Thoracic aorta (tissue), 2 donors: ENCODE data around the gene KAT6B. TPM values are rescaled to one million over a fixed set of nuclear protein-coding genes. Genes with fewer than 3 reads are reported as not detected.

Source experiments
- ATAC-seq: fragments of 150-250 bp; one replicate; pipeline ENCODE4 v1.8.0; 2017; ENCODE audit warnings: low read depth; ENCODE audit not compliant: insufficient number of reproducible peaks, low FRiP score
- DNase-seq: peaks from one replicate; pipeline ENCODE4 v3.0.0-alpha.2; 2020; ENCODE audit warnings: low spot score
- H3K27ac ChIP-seq, 2 donors: fragments of 200-600 bp; sonication (generic); 1 replicate in 1 of 2; 2 replicates in 1 of 2; pipeline ENCODE4 v1.5.1; 2016; ENCODE audit warnings: mild to moderate bottlenecking in 2 of 2, moderate library complexity in 2 of 2
- H3K27me3 ChIP-seq: fragments of 200-600 bp; sonication (generic); replicated peaks from 2 replicates; pipeline ENCODE4 v1.6.0; 2016; ENCODE audit warnings: mild to moderate bottlenecking; ENCODE audit not compliant: insufficient read depth
- H3K36me3 ChIP-seq: fragments of 200-600 bp; sonication (generic); one replicate; pipeline ENCODE4 v1.5.1; 2016
- H3K4me1 ChIP-seq, 2 donors: fragments of 200-600 bp; sonication (generic); 1 replicate in 1 of 2; 2 replicates in 1 of 2; pipeline versions ENCODE4 v1.5.1 to v1.6.0; 2016; ENCODE audit warnings: low read depth in 2 of 2, mild to moderate bottlenecking in 1 of 2; ENCODE audit not compliant: control insufficient read depth in 1 of 2
- H3K4me3 ChIP-seq: fragments of 200-600 bp; sonication (generic); 2 replicates; pipeline ENCODE4 v1.5.1; 2016; ENCODE audit warnings: mild to moderate bottlenecking
- H3K9me3 ChIP-seq: fragments of 200-600 bp; sonication (generic); 2 replicates; pipeline ENCODE4 v1.5.1; 2016
- CTCF ChIP-seq: fragments of 200-600 bp; sonication (generic); IDR thresholded peaks from one replicate; pipeline ENCODE4 v1.5.1; 2019; ENCODE audit warnings: antibody characterized with exemption
- total RNA-seq, 2 donors: library from RNA; depleted of rRNA; stranded (reverse); fragments of >200 nt; gene quantifications; one replicate each; pipeline versions ENCODE4 v1.1.0 to v1.2.3, GENCODE V29; 2016

The KAT6B gene
- total RNA-seq, 2 donors from 2014 or later, result 38.4 to 46.9 TPM

GRCh38 chr10:75037171-75038153 lies 211.1 kb downstream of the KAT6B start:
- DNase-seq, result no peak
- no peak for TF ChIP-seq CTCF
- no peaks in the 10 kb centered on the region for H3K36me3 ChIP-seq

GRCh38 chr10:75038335-75038734 lies 211.9 kb downstream of the KAT6B start:
- Histone ChIP-seq H3K27me3 (no peaks in the 10 kb centered on the region), H3K9me3 (no peaks in the 10 kb centered on the region), H3K36me3 (no peaks in the 10 kb centered on the region), H3K4me1 (peaks cover 0 to 8% of the 10 kb centered on the region in 2 donors), H3K4me3 (no peak overlapping the region), H3K27ac (no peak overlapping the region)
- no peak for DNase-seq
- no peak for TF ChIP-seq CTCF
- no peak for ATAC-seq

More at GRCh38 chr10:75037171-75038153, 211.1 kb downstream of the KAT6B start:
- Histone ChIP-seq H3K4me3 (no peak overlapping the region), H3K27me3 (no peaks in the 10 kb centered on the region), H3K9me3 (no peaks in the 10 kb centered on the region), H3K4me1 (peaks cover 0 to 8% of the 10 kb centered on the region in 2 donors), H3K27ac (no peak overlapping the region)
- no peak for ATAC-seq

GRCh38 chr10:75040576-75040975 lies 214.2 kb downstream of the KAT6B start:
- H3K9me3 ChIP-seq, result no peaks in the 10 kb centered on the region
- H3K4me3 ChIP-seq, result no peak overlapping the region
- H3K27ac ChIP-seq, result no peak overlapping the region
- H3K27me3 ChIP-seq, result no peaks in the 10 kb centered on the region
- no peaks in the 10 kb centered on the region for H3K36me3 ChIP-seq
- ATAC-seq (no peak), DNase-seq (no peak)
- peaks cover 0 to 8% of the 10 kb centered on the region in 2 donors for H3K4me1 ChIP-seq
- no peak for TF ChIP-seq CTCF

GRCh38 chr10:75042292-75042974 lies 216.0 kb downstream of the KAT6B start:
- DNase-seq, result no peak
- Histone ChIP-seq H3K4me1 (peaks cover 0 to 8% of the 10 kb centered on the region in 2 donors), H3K9me3 (no peaks in the 10 kb centered on the region), H3K4me3 (no peak overlapping the region), H3K27ac (no peak overlapping the region), H3K36me3 (no peaks in the 10 kb centered on the region), H3K27me3 (no peaks in the 10 kb centered on the region)
- ATAC-seq, result no peak
- TF ChIP-seq CTCF, result no peak
